ENCODE measurements around the gene TOX3.

DNA sequence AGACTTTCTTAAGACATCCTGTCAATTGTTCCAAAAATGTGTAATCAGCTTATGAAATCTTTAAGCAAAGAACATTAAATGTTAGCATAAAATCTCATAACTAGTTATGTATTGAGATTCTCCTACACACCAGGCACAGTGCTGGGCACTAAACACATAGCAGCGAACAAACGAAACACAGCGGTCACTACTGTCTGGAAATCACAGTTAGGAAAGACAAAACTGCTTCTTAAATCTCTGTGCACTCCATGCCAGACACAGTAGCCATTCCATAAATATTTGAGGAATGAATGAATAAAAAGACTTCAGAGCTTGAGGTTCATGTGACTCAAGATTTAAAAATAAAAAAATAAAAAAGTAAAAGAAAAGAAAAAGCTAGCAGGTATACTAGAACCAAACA, 20.1 kb downstream of the TOX3 start:
- TF ChIP-seq, protein P1, sequence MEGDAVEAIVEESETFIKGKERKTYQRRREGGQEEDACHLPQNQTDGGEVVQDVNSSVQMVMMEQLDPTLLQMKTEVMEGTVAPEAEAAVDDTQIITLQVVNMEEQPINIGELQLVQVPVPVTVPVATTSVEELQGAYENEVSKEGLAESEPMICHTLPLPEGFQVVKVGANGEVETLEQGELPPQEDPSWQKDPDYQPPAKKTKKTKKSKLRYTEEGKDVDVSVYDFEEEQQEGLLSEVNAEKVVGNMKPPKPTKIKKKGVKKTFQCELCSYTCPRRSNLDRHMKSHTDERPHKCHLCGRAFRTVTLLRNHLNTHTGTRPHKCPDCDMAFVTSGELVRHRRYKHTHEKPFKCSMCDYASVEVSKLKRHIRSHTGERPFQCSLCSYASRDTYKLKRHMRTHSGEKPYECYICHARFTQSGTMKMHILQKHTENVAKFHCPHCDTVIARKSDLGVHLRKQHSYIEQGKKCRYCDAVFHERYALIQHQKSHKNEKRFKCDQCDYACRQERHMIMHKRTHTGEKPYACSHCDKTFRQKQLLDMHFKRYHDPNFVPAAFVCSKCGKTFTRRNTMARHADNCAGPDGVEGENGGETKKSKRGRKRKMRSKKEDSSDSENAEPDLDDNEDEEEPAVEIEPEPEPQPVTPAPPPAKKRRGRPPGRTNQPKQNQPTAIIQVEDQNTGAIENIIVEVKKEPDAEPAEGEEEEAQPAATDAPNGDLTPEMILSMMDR (IDR thresholded peaks at IDR 0.05; ENCODE audit: low read depth, low read length, missing input control) = no peak
- TF ChIP-seq, protein P2, sequence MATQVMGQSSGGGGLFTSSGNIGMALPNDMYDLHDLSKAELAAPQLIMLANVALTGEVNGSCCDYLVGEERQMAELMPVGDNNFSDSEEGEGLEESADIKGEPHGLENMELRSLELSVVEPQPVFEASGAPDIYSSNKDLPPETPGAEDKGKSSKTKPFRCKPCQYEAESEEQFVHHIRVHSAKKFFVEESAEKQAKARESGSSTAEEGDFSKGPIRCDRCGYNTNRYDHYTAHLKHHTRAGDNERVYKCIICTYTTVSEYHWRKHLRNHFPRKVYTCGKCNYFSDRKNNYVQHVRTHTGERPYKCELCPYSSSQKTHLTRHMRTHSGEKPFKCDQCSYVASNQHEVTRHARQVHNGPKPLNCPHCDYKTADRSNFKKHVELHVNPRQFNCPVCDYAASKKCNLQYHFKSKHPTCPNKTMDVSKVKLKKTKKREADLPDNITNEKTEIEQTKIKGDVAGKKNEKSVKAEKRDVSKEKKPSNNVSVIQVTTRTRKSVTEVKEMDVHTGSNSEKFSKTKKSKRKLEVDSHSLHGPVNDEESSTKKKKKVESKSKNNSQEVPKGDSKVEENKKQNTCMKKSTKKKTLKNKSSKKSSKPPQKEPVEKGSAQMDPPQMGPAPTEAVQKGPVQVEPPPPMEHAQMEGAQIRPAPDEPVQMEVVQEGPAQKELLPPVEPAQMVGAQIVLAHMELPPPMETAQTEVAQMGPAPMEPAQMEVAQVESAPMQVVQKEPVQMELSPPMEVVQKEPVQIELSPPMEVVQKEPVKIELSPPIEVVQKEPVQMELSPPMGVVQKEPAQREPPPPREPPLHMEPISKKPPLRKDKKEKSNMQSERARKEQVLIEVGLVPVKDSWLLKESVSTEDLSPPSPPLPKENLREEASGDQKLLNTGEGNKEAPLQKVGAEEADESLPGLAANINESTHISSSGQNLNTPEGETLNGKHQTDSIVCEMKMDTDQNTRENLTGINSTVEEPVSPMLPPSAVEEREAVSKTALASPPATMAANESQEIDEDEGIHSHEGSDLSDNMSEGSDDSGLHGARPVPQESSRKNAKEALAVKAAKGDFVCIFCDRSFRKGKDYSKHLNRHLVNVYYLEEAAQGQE (IDR thresholded peaks at IDR 0.05) = no peak
- no peak for TF ChIP-seq SP1 (IDR thresholded peaks at IDR 0.05)

Measured in liver (tissue), 3 donors.